ENCODE results near the gene RNMT.

The RNMT gene

GRCh38 chr18:13796515-13796914 lies 70.0 kb downstream of the RNMT start:
- in situ Hi-C loops (cut with HindIII; ENCODE audit: low sequenced_read_pairs): no loop called here
- TF ChIP-seq CTCF (IDR thresholded peaks at IDR 0.05; ENCODE audit: low read depth, low read length): no peak
- no peak overlapping the region for H3K4me3 ChIP-seq (ENCODE audit: low read depth, low read length)
- no peak for DNase-seq (ENCODE audit: low read depth, low spot score)

GRCh38 chr18:13797157-13797611 lies 70.7 kb downstream of the RNMT start:
- no peak overlapping the region for H3K4me3 ChIP-seq (ENCODE audit: low read depth, low read length)
- peak; percentile 12 for DNase-seq (ENCODE audit: low read depth, low spot score)
- TF ChIP-seq CTCF (IDR thresholded peaks at IDR 0.05; ENCODE audit: low read depth, low read length): no peak
- in situ Hi-C loops (cut with HindIII; ENCODE audit: low sequenced_read_pairs): no loop called here

- TF ChIP-seq CTCF (IDR thresholded peaks at IDR 0.05; ENCODE audit: low read depth, low read length): no peak
- H3K4me3 ChIP-seq (ENCODE audit: low read depth, low read length): no peak overlapping the region
- DNase-seq (ENCODE audit: low read depth, low spot score): no peak
- in situ Hi-C loops (cut with HindIII; ENCODE audit: low sequenced_read_pairs): no loop called here
These were observed 72.9 kb downstream of the RNMT start for GRCh38 chr18:13799396-13799795.

- peak; percentile 36 for DNase-seq (ENCODE audit: low read depth, low spot score)
- TF ChIP-seq CTCF (IDR thresholded peaks at IDR 0.05; ENCODE audit: low read depth, low read length): peak; percentile 28
- in situ Hi-C loops (cut with HindIII; ENCODE audit: low sequenced_read_pairs): no loop called here
- no peak overlapping the region for H3K4me3 ChIP-seq (ENCODE audit: low read depth, low read length)
These were observed 74.2 kb downstream of the RNMT start for GRCh38 chr18:13800505-13801259.

GRCh38 chr18:13801260-13801601 lies 74.8 kb downstream of the RNMT start:
- no peak for TF ChIP-seq CTCF (IDR thresholded peaks at IDR 0.05; ENCODE audit: low read depth, low read length)
- in situ Hi-C loops (cut with HindIII; ENCODE audit: low sequenced_read_pairs): no loop called here
- DNase-seq (ENCODE audit: low read depth, low spot score): no peak
- H3K4me3 ChIP-seq (ENCODE audit: low read depth, low read length): no peak overlapping the region

- in situ Hi-C loops (cut with HindIII; ENCODE audit: low sequenced_read_pairs): no loop called here
- TF ChIP-seq CTCF (IDR thresholded peaks at IDR 0.05; ENCODE audit: low read depth, low read length): no peak
- no peak overlapping the region for H3K4me3 ChIP-seq (ENCODE audit: low read depth, low read length)
- DNase-seq (ENCODE audit: low read depth, low spot score): no peak
These were observed 77.8 kb downstream of the RNMT start for GRCh38 chr18:13804305-13804704.
